GM23338 (cell line): Measurements from ENCODE around the gene NOP9. TPM values are rescaled to one million over a fixed set of nuclear protein-coding genes. Genes with fewer than 3 reads are reported as not detected.
A peak's percentile ranks its signal among the peaks of the same experiment; 100 is the strongest.

Experiments
- ATAC-seq: fragments of 200-7000 bp; cut with Tn5 transposase; 3 replicates; pipeline ENCODE4 v1.9.1; 2020
- DNase-seq: peaks from one replicate; pipeline ENCODE4 v3.0.0-alpha.2; 2015; ENCODE audit warnings: low spot score
- H2AFZ ChIP-seq: fragments of 200-600 bp; sonication (generic); 2 replicates; pipeline ENCODE4 v1.8.0; 2016; ENCODE audit warnings: antibody characterized with exemption, mild to moderate bottlenecking, moderate library complexity
- H3F3A ChIP-seq: fragments of 200-600 bp; sonication (generic); replicated peaks from 2 replicates; pipeline ENCODE4 v1.8.0; 2017; ENCODE audit warnings: antibody characterized with exemption, mixed run types, low read depth
- H3K27ac ChIP-seq: fragments of 200-600 bp; sonication (generic); 2 replicates; pipeline ENCODE4 v1.6.1; 2016; ENCODE audit warnings: low read depth
- H3K27me3 ChIP-seq: fragments of 200-600 bp; sonication (generic); 2 replicates; pipeline ENCODE4 v1.8.0; 2016; ENCODE audit warnings: mild to moderate bottlenecking, mixed run types, moderate library complexity; ENCODE audit not compliant: insufficient read depth
- H3K36me3 ChIP-seq: fragments of 200-600 bp; sonication (generic); 2 replicates; pipeline ENCODE4 v1.8.0; 2016; ENCODE audit warnings: mild to moderate bottlenecking; ENCODE audit not compliant: insufficient read depth
- H3K4me1 ChIP-seq: fragments of 200-600 bp; sonication (generic); 2 replicates; pipeline ENCODE4 v1.8.0; 2016; ENCODE audit warnings: mild to moderate bottlenecking, moderate library complexity; ENCODE audit not compliant: insufficient read depth
- H3K4me2 ChIP-seq: fragments of 200-600 bp; sonication (generic); 2 replicates; pipeline ENCODE4 v1.7.1; 2017; ENCODE audit warnings: mixed run types
- H3K4me3 ChIP-seq: fragments of 200-600 bp; sonication (generic); 2 replicates; pipeline ENCODE4 v1.6.1; 2016; ENCODE audit warnings: mixed run types
- H3K79me2 ChIP-seq: fragments of 200-600 bp; sonication (generic); replicated peaks from 2 replicates; pipeline ENCODE4 v1.8.0; 2017; ENCODE audit warnings: mild to moderate bottlenecking; ENCODE audit not compliant: insufficient read depth
- H3K9me2 ChIP-seq: fragments of 200-600 bp; sonication (generic); 2 replicates; pipeline ENCODE4 v1.8.0; 2017; ENCODE audit not compliant: insufficient read depth
- H4K20me1 ChIP-seq: fragments of 200-600 bp; sonication (generic); replicated peaks from 2 replicates; pipeline ENCODE4 v1.8.0; 2017; ENCODE audit warnings: mild to moderate bottlenecking; ENCODE audit not compliant: insufficient read depth
- H3K27ac Mint-ChIP-seq: 2 replicates; pipeline ENCODE4 v1.8.0; 2020; ENCODE audit warnings: inconsistent platforms, mild to moderate bottlenecking, moderate library complexity, mixed read lengths
- H3K27me3 Mint-ChIP-seq: 3 replicates; pipeline ENCODE4 v1.8.0; 2022; ENCODE audit warnings: low read depth, mild to moderate bottlenecking, moderate library complexity, mixed read lengths, inconsistent platforms; ENCODE audit not compliant: insufficient read depth, poor library complexity
- H3K36me3 Mint-ChIP-seq: 3 replicates; pipeline ENCODE4 v1.8.0; 2021; ENCODE audit warnings: low read depth, mild to moderate bottlenecking, inconsistent platforms, moderate library complexity, mixed read lengths
- H3K4me1 Mint-ChIP-seq: 3 replicates; pipeline ENCODE4 v1.8.0; 2020; ENCODE audit warnings: mild to moderate bottlenecking, inconsistent platforms, mixed read lengths
- H3K4me3 Mint-ChIP-seq: 3 replicates; pipeline ENCODE4 v1.8.0; 2021; ENCODE audit warnings: moderate library complexity, mild to moderate bottlenecking, inconsistent platforms, mixed read lengths
- H3K9me3 Mint-ChIP-seq: 3 replicates; pipeline ENCODE4 v1.8.0; 2020; ENCODE audit warnings: moderate library complexity, mild to moderate bottlenecking, inconsistent platforms, mixed read lengths
- CREB1 ChIP-seq: fragments of 250-450 bp; sonication (Bioruptor Pico); IDR thresholded peaks from 2 replicates; pipeline ENCODE4 v1.5.0; 2020; ENCODE audit warnings: low read depth, mild to moderate bottlenecking, moderate library complexity
- EZH2 ChIP-seq: fragments of 200-600 bp; sonication (generic); IDR thresholded peaks from one replicate; pipeline ENCODE4 v1.8.0; 2017; ENCODE audit warnings: antibody characterized with exemption, mild to moderate bottlenecking, low read depth; ENCODE audit not compliant: unreplicated experiment
- EZH2phosphoT487 ChIP-seq: fragments of 200-600 bp; sonication (generic); IDR thresholded peaks from one replicate; pipeline ENCODE4 v1.8.1; 2018; ENCODE audit warnings: antibody characterized with exemption; ENCODE audit not compliant: unreplicated experiment
- NANOG ChIP-seq: IDR thresholded peaks from 2 replicates; pipeline ENCODE4 v1.6.1; 2016; ENCODE audit warnings: antibody characterized with exemption, borderline replicate concordance
- STAT1 ChIP-seq: IDR thresholded peaks from one replicate; pipeline ENCODE4 v1.6.1; 2016; ENCODE audit warnings: antibody characterized with exemption; ENCODE audit not compliant: unreplicated experiment
- ZNF114 ChIP-seq: fragments of 250-450 bp; sonication (Bioruptor Pico); IDR thresholded peaks from 2 replicates; pipeline ENCODE4 v1.5.0; 2020; ENCODE audit warnings: mild to moderate bottlenecking, moderate library complexity
- polyA plus RNA-seq: library from polyadenylated mRNA; unstranded; fragments of >200 nt; fragmentation: Nextera tagmentation; extraction: Ambion mirVana; gene quantifications from 2 replicates; pipeline ENCODE4 v1.2.1, GENCODE V29; 2016
- total RNA-seq: library from RNA; depleted of rRNA; stranded (reverse); fragments of >200 nt; shearing (Covaris generic); gene quantifications from 2 replicates; pipeline ENCODE4 v1.2.3, GENCODE V29; 2014
- TF ChIP-seq, protein P1 (sequence below): IDR thresholded peaks from one replicate; pipeline ENCODE4 v1.6.1; 2018; ENCODE audit warnings: antibody characterized with exemption; ENCODE audit not compliant: unreplicated experiment
- TF ChIP-seq, protein P2 (sequence below): IDR thresholded peaks from 2 replicates; pipeline ENCODE4 v1.6.1; 2016; ENCODE audit warnings: antibody characterized with exemption

The NOP9 gene
- total and polyA plus RNA-seq, 2 experiments from 2014 or later = 7.9 to 32.8 TPM

DNA sequence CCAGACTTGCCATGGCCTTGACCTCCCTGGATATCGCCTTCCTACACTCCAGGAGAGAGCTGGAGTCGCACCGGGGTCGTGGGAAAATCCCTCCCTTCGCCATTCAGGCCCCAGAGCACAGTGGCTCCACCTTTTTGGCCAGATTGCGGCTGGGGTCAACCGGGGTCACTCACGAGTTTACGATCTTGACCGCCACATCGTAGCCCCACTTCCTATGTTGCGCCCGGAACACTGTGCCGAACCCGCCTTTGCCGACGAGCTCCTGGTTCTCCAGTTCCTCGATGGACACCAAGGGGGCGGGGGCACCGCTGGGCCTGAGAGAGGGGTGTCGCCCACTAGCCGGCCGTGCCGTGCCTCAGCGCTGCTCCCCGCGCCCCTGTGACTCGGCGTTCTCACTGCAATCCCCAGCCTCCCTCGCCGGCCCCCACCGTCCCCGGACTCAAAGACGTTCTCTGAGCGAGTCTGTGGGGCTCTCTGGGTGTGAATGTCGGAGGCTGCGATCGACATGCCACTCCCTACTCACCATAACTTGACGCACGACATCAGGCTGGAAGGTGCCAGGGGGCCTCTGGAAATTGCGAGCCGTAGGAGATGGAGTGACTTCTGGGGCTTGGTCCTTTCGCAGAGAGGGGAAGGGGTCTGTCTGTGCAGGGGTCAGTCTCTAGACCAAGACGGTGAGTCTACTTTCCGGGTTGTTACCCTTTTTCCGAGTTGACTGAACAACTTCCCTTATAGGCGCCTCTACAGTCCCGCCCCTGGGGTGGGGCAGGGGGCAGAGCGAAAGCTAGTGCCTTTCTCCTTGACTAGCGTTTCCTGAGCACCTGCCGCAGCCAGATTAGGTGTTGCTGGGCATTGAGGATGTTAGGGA is 39.9 kb downstream of the NOP9 start, which contains the start of gene RIPK3:
Gene RIPK3, minus strand, starts transcription at position 708 of the 868 bp plus-strand sequence. Its CDS starts 165 bp downstream, at position 543.
- Histone ChIP-seq H3K27me3 (peaks cover 99% of the 10 kb centered on the region), H3K36me3 (no peaks in the 10 kb centered on the region), H2AFZ (peak within 1 kb of the TSS; percentile 100), H3K4me3 (peak within 1 kb of the TSS; percentile 85), H4K20me1 (peaks cover 4% of the 10 kb centered on the region; the same call in 1 of the 2 replicates), H3K27ac (no peak within 1 kb of the TSS), H3K79me2 (no peaks in the 10 kb centered on the region), H3K4me2 (peak within 1 kb of the TSS; percentile 97), H3K4me1 (peaks cover 14% of the 10 kb centered on the region; the same call in 1 of the 2 replicates), H3F3A (no peaks in the 10 kb centered on the region), H3K9me2 (no peaks in the 10 kb centered on the region)
- Mint-ChIP-seq H3K27ac (no peak within 1 kb of the TSS), H3K4me1 (peaks cover 14% of the 10 kb centered on the region), H3K4me3 (peak within 1 kb of the TSS; percentile 84), H3K9me3 (no peaks in the 10 kb centered on the region), H3K27me3 (peaks cover 71% of the 10 kb centered on the region), H3K36me3 (no peaks in the 10 kb centered on the region)
- TF ChIP-seq EZH2 (peak; percentile 58), NANOG (no peak), CREB1 (CRISPR knock-in tag) (no peak), EZH2phosphoT487 (no peak)
- TF ChIP-seq, protein P1, sequence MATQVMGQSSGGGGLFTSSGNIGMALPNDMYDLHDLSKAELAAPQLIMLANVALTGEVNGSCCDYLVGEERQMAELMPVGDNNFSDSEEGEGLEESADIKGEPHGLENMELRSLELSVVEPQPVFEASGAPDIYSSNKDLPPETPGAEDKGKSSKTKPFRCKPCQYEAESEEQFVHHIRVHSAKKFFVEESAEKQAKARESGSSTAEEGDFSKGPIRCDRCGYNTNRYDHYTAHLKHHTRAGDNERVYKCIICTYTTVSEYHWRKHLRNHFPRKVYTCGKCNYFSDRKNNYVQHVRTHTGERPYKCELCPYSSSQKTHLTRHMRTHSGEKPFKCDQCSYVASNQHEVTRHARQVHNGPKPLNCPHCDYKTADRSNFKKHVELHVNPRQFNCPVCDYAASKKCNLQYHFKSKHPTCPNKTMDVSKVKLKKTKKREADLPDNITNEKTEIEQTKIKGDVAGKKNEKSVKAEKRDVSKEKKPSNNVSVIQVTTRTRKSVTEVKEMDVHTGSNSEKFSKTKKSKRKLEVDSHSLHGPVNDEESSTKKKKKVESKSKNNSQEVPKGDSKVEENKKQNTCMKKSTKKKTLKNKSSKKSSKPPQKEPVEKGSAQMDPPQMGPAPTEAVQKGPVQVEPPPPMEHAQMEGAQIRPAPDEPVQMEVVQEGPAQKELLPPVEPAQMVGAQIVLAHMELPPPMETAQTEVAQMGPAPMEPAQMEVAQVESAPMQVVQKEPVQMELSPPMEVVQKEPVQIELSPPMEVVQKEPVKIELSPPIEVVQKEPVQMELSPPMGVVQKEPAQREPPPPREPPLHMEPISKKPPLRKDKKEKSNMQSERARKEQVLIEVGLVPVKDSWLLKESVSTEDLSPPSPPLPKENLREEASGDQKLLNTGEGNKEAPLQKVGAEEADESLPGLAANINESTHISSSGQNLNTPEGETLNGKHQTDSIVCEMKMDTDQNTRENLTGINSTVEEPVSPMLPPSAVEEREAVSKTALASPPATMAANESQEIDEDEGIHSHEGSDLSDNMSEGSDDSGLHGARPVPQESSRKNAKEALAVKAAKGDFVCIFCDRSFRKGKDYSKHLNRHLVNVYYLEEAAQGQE = no peak
- TF ChIP-seq, protein P2, sequence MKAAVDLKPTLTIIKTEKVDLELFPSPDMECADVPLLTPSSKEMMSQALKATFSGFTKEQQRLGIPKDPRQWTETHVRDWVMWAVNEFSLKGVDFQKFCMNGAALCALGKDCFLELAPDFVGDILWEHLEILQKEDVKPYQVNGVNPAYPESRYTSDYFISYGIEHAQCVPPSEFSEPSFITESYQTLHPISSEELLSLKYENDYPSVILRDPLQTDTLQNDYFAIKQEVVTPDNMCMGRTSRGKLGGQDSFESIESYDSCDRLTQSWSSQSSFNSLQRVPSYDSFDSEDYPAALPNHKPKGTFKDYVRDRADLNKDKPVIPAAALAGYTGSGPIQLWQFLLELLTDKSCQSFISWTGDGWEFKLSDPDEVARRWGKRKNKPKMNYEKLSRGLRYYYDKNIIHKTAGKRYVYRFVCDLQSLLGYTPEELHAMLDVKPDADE = no peak
- DNase-seq (peak; percentile 72), ATAC-seq (peak; percentile 67)

DNA sequence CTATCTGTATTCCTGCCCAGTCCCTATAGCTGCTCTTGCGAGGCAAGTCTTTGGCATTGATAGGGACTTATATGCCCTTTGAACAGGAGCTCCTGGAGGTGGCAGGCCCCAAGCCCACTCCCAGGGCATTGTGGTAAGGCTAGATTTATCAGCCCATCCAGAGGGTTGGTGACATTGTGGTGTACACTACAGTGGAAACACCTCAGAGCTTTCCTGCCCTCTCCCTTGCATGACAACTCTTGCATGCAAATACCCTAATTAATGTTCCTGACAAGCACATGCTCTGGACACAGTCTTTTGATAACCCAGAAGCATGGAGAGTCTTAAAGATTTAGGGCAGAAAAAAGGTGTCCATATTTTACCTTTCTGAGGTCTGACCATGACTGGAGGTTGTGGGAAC is 41.0 kb downstream of the NOP9 start:
- Histone ChIP-seq H3K9me2 (no peaks in the 10 kb centered on the region), H3K4me2 (no peak overlapping the region), H3K36me3 (no peaks in the 10 kb centered on the region), H3K4me1 (peaks cover 7% of the 10 kb centered on the region; the same call in 1 of the 2 replicates), H2AFZ (no peak overlapping the region), H3K79me2 (no peaks in the 10 kb centered on the region), H3K27ac (no peak overlapping the region), H3F3A (no peaks in the 10 kb centered on the region), H3K27me3 (peaks cover 99% of the 10 kb centered on the region), H4K20me1 (peaks cover 4% of the 10 kb centered on the region; the same call in 1 of the 2 replicates), H3K4me3 (no peak overlapping the region)
- H3K36me3 Mint-ChIP-seq = no peaks in the 10 kb centered on the region
- DNase-seq (no peak), ATAC-seq (no peak)
- peaks cover 69% of the 10 kb centered on the region for H3K27me3 Mint-ChIP-seq
- no peaks in the 10 kb centered on the region for H3K9me3 Mint-ChIP-seq
- H3K4me3 Mint-ChIP-seq = no peak overlapping the region
- H3K4me1 Mint-ChIP-seq = peaks cover 8% of the 10 kb centered on the region; the same call in 2 of the 3 replicates
- TF ChIP-seq EZH2 (peak; percentile 5), STAT1 (no peak), EZH2phosphoT487 (no peak), ZNF114 (CRISPR knock-in tag) (no peak)
- TF ChIP-seq, protein P1 = no peak
- no peak overlapping the region for H3K27ac Mint-ChIP-seq
